PC-3 (cell line): ENCODE data around the gene RNF168. TPM values are rescaled to one million over a fixed set of nuclear protein-coding genes. Genes with fewer than 3 reads are reported as not detected.

Experiments used
- ATAC-seq: fragments of 200-7000 bp; cut with Tn5 transposase; 2 replicates; pipeline ENCODE4 v1.9.1; 2020; ENCODE audit warnings: mild to moderate bottlenecking, moderate library complexity
- BruUV-seq: library from RNA; stranded (reverse); fragments of 400-500 nt; replicated peaks from 2 replicates; lab custom pipeline; 2021; lab: Mats Ljungman, UMichigan
- CTCF ChIA-PET: fragments of 300-600 bp; sonication (Branson Sonifier 250); formaldehyde crosslinking; loops from one replicate; lab custom pipeline; 2022; ENCODE audit warnings: antibody characterized with exemption; lab: Charles Lee
- POLR2A ChIA-PET: fragments of 300-600 bp; sonication (Branson Sonifier 250); formaldehyde crosslinking; loops from one replicate; lab custom pipeline; 2022; ENCODE audit warnings: antibody characterized with exemption; ENCODE audit not compliant: unreplicated experiment; lab: Charles Lee
- DNase-seq: peaks from one replicate; pipeline ENCODE4 v3.0.0-alpha.2; 2015
- H2AFZ ChIP-seq: fragments of 300-600 bp; sonication (generic); 2 replicates; pipeline ENCODE4 v1.6.0; 2016; ENCODE audit warnings: antibody characterized with exemption, low read length
- H3F3A ChIP-seq: fragments of 300-600 bp; sonication (generic); one replicate; pipeline ENCODE4 v1.6.0; 2017; ENCODE audit warnings: antibody characterized with exemption, low read length, control low read depth, mild to moderate bottlenecking; ENCODE audit not compliant: unreplicated experiment
- H3K27ac ChIP-seq: fragments of 300-600 bp; sonication (generic); 2 replicates; pipeline ENCODE4 v1.5.1; 2016; ENCODE audit warnings: mild to moderate bottlenecking, low read length
- H3K27me3 ChIP-seq: fragments of 300-600 bp; sonication (generic); 2 replicates; pipeline ENCODE4 v1.6.1; 2016; ENCODE audit warnings: low read length, mixed read lengths
- H3K36me3 ChIP-seq: fragments of 300-600 bp; sonication (generic); 2 replicates; pipeline ENCODE4 v1.6.1; 2016; ENCODE audit warnings: low read depth, mixed run types, low read length, mixed read lengths
- H3K4me1 ChIP-seq: fragments of 300-600 bp; sonication (generic); 2 replicates; pipeline ENCODE4 v1.5.1; 2016; ENCODE audit warnings: low read length; ENCODE audit not compliant: insufficient read depth
- H3K4me2 ChIP-seq: fragments of 300-600 bp; sonication (generic); 2 replicates; pipeline ENCODE4 v1.6.0; 2016; ENCODE audit warnings: low read length
- H3K4me3 ChIP-seq: fragments of 300-600 bp; sonication (generic); 2 replicates; pipeline ENCODE4 v1.5.1; 2016; ENCODE audit warnings: mild to moderate bottlenecking, low read length, mixed read lengths
- H3K79me2 ChIP-seq: fragments of 300-600 bp; sonication (generic); 2 replicates; pipeline ENCODE4 v1.6.1; 2017; ENCODE audit warnings: low read length, mixed read lengths
- H3K9ac ChIP-seq: fragments of 300-600 bp; sonication (generic); 2 replicates; pipeline ENCODE4 v1.6.0; 2016; ENCODE audit warnings: mild to moderate bottlenecking, low read length
- H3K9me2 ChIP-seq: fragments of 300-600 bp; sonication (generic); replicated peaks from 2 replicates; pipeline ENCODE4 v1.6.1; 2016; ENCODE audit warnings: mixed run types, low read length, mixed read lengths
- H3K9me3 ChIP-seq: fragments of 300-600 bp; sonication (generic); 2 replicates; pipeline ENCODE4 v1.6.1; 2016; ENCODE audit warnings: low read length, mixed read lengths
- H4K20me1 ChIP-seq: fragments of 300-600 bp; sonication (generic); 2 replicates; pipeline ENCODE4 v1.6.1; 2016; ENCODE audit warnings: low read length, mixed read lengths
- CTCF ChIP-seq: fragments of 300-600 bp; sonication (generic); conservative IDR thresholded peaks from 2 replicates; pipeline ENCODE4 v1.5.1; 2017; ENCODE audit warnings: antibody characterized with exemption, low read depth, mild to moderate bottlenecking, low read length
- EZH2 ChIP-seq: fragments of 300-600 bp; sonication (generic); IDR thresholded peaks from one replicate; pipeline ENCODE4 v1.6.1; 2017; ENCODE audit warnings: antibody characterized with exemption, mild to moderate bottlenecking, low read length; ENCODE audit not compliant: unreplicated experiment
- EZH2phosphoT487 ChIP-seq: fragments of 300-600 bp; sonication (generic); IDR thresholded peaks from 2 replicates; pipeline ENCODE4 v1.6.1; 2018; ENCODE audit warnings: mild to moderate bottlenecking, antibody characterized with exemption, low read length, borderline replicate concordance
- intact Hi-C: fragments of 100-400 bp; cut with micrococcal nuclease; formaldehyde crosslinking; loops from 2 replicates; pipeline ENCODE4 v1.9.0; 2023
- total RNA-seq: library from RNA; depleted of rRNA; stranded (reverse); fragments of >200 nt; gene quantifications from 2 replicates; pipeline ENCODE4 v1.2.3, GENCODE V29; 2014

Gene RNF168
- total RNA-seq, 1 experiment from 2014 or later, result 13.8 TPM

GRCh38 chr3:196541684-196542445 lies 38.3 kb upstream of the RNF168 start:
- Histone ChIP-seq H3K9ac (no peak overlapping the region), H3K27ac (no peak overlapping the region), H4K20me1 (no peaks in the 10 kb centered on the region), H3K9me3 (no peaks in the 10 kb centered on the region), H2AFZ (no peak overlapping the region), H3K4me3 (no peak overlapping the region), H3K9me2 (no peaks in the 10 kb centered on the region), H3K79me2 (no peaks in the 10 kb centered on the region), H3K27me3 (no peaks in the 10 kb centered on the region), H3F3A (no peaks in the 10 kb centered on the region), H3K4me1 (no peaks in the 10 kb centered on the region), H3K4me2 (no peak overlapping the region), H3K36me3 (no peaks in the 10 kb centered on the region)
- BruUV-seq, result no TSS peak
- intact Hi-C loops, result no loop called here
- POLR2A ChIA-PET, result interaction anchor here (0.6 kb wide), 1 partner anchor 27 kb away, joined by 4 read pairs; the partner anchor contains the start of gene FBXO45
- ATAC-seq (no peak), DNase-seq (no peak)
- CTCF ChIA-PET, result interaction anchor here (0.6 kb wide), 1 partner anchor 9 kb away, joined by 5 read pairs; no protein-coding TSS in a partner anchor
- TF ChIP-seq EZH2 (no peak), EZH2phosphoT487 (no peak)

GRCh38 chr3:196537319-196537984 lies 33.9 kb upstream of the RNF168 start:
- TF ChIP-seq EZH2phosphoT487 (no peak), CTCF (peak; percentile 84), EZH2 (no peak)
- H3K4me3 ChIP-seq, result no peak overlapping the region
- H3K4me2 ChIP-seq, result peak overlapping the region; percentile 27
- ATAC-seq (peak; percentile 50), DNase-seq (peak; percentile 64)
- CTCF ChIA-PET, result no interaction called here
- H3K36me3 ChIP-seq, result no peaks in the 10 kb centered on the region
- no peaks in the 10 kb centered on the region for H3K79me2 ChIP-seq
- H2AFZ ChIP-seq, result peak overlapping the region; percentile 36
- no peaks in the 10 kb centered on the region for H3F3A ChIP-seq
- H3K9me2 ChIP-seq, result no peaks in the 10 kb centered on the region
- no peak overlapping the region for H3K27ac ChIP-seq
- POLR2A ChIA-PET, result interaction anchor here (0.6 kb wide), 1 partner anchor 366 kb away, joined by 4 read pairs; no protein-coding TSS in a partner anchor
- H3K9me3 ChIP-seq, result no peaks in the 10 kb centered on the region
- no peaks in the 10 kb centered on the region for H4K20me1 ChIP-seq
- H3K9ac ChIP-seq, result no peak overlapping the region
- intact Hi-C loops, result loop anchor here (5.0 kb wide), 2 partner anchors 70 to 150 kb away; no protein-coding TSS in a partner anchor
- H3K4me1 ChIP-seq, result no peaks in the 10 kb centered on the region
- no TSS peak for BruUV-seq
- H3K27me3 ChIP-seq, result no peaks in the 10 kb centered on the region

DNA sequence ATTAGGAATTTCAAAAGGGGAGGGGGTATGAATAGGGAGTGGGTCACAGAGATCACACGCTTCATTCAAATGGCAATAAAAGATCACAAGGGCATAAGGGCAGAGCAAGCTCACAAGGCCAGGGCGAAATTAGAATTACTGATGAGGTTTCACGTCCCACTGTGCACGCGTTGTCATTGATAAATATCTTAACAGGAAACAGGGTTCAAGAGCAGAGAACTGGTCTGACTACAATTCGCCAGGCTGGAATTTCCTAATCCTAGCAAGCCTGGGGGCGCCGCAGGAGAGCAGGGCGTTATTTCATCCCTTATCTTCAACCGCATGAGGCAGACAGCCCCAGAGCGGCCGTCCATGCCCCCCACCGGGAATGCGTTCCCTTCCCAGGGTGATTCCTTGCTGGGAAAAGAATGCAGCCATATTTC lies 29.7 kb upstream of the RNF168 start:
- ATAC-seq, result no peak
- Histone ChIP-seq H3K36me3 (no peaks in the 10 kb centered on the region), H3K4me3 (no peak overlapping the region), H4K20me1 (no peaks in the 10 kb centered on the region), H3K9me3 (no peaks in the 10 kb centered on the region), H3K27me3 (no peaks in the 10 kb centered on the region), H3K79me2 (no peaks in the 10 kb centered on the region), H3F3A (no peaks in the 10 kb centered on the region), H3K9ac (no peak overlapping the region), H2AFZ (no peak overlapping the region), H3K9me2 (no peaks in the 10 kb centered on the region), H3K27ac (no peak overlapping the region), H3K4me2 (no peak overlapping the region), H3K4me1 (no peaks in the 10 kb centered on the region)
- intact Hi-C loops, result no loop called here
- TF ChIP-seq EZH2 (no peak), CTCF (no peak), EZH2phosphoT487 (no peak)
- POLR2A ChIA-PET, result no interaction called here
- no peak for DNase-seq
- BruUV-seq, result no TSS peak
- CTCF ChIA-PET, result no interaction called here
